ENCODE results near the gene LRRTM4. TPM values are rescaled to one million over a fixed set of nuclear protein-coding genes. Genes with fewer than 3 reads are reported as not detected.

The LRRTM4 gene
- total and polyA plus RNA-seq, 2 experiments from 2014 or later: 0.44 to 6.5 TPM

DNA sequence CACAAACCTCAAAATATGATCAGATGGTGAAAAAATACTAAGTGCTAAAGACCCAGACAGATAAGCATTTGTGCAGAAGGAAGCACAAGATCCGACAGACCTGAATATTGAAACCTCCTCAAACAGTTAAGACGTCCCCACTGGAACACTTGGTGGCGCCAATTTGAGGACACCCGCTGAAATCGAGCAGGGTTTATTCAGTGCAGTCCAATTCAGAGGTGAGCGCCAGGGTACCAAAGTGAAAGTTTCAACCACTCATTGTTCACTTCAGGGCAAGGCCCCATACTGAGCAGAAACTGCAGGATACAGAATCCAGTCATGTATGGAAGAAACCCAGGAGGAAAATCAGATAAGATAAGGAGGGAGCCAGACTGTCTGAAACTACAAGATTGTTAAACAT is 417.6 kb downstream of the LRRTM4 start:
- Histone ChIP-seq H3K4me2 (no peak overlapping the region), H3K36me3 (replicated peaks; ENCODE audit: insufficient read depth, low read depth) (no peaks in the 10 kb centered on the region), H3K27me3 (no peaks in the 10 kb centered on the region), H2AFZ (no peak overlapping the region), H3K27ac (no peak overlapping the region), H4K20me1 (ENCODE audit: insufficient read depth, poor library complexity, severe bottlenecking) (no peaks in the 10 kb centered on the region), H3K9me2 (replicated peaks; ENCODE audit: insufficient read depth) (no peaks in the 10 kb centered on the region), H3K4me1 (ENCODE audit: insufficient read depth) (no peaks in the 10 kb centered on the region), H3K4me3 (no peak overlapping the region), H3K9me3 (ENCODE audit: low read depth) (no peaks in the 10 kb centered on the region), H3K79me2 (no peaks in the 10 kb centered on the region)
- no peak for DNase-seq (ENCODE audit: low spot score)
- no peak for TF ChIP-seq CTCF (IDR thresholded peaks at IDR 0.05; ENCODE audit: poor library complexity)
- TF ChIP-seq EZH2 (IDR thresholded peaks at IDR 0.05; ENCODE audit: borderline replicate concordance): no peak
- TF ChIP-seq EZH2phosphoT487 (IDR thresholded peaks at IDR 0.05; ENCODE audit: low read depth, severe bottlenecking, unreplicated experiment): no peak
- WGBS (ENCODE audit: low lambda C conversion rate, missing lambda C conversion rate): 67% methylated on average over 6 of the region's 6 CpGs

DNA sequence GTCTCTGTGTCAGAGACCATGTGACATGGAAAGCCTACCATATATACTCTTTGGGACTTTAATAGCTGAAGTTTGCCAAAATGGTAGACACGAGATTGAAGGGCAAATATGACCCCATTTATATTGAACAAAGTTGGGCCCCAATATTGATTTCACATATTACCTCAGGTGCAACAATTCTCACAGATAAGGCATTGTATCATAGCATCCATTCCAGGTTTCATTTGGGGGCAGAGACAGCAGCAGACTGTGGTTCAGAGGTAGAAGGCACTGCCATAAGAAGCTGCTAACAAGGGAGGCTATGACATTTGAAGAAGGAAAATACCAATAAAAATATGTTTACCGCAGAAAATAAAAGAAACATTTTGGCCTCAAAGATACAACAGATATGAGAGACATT is 419.2 kb downstream of the LRRTM4 start:
- Histone ChIP-seq H3K79me2 (no peaks in the 10 kb centered on the region), H4K20me1 (ENCODE audit: insufficient read depth, poor library complexity, severe bottlenecking) (no peaks in the 10 kb centered on the region), H3K9me2 (replicated peaks; ENCODE audit: insufficient read depth) (no peaks in the 10 kb centered on the region), H3K4me1 (ENCODE audit: insufficient read depth) (no peaks in the 10 kb centered on the region), H3K4me3 (no peak overlapping the region), H3K27me3 (no peaks in the 10 kb centered on the region), H2AFZ (no peak overlapping the region), H3K36me3 (replicated peaks; ENCODE audit: insufficient read depth, low read depth) (no peaks in the 10 kb centered on the region), H3K27ac (no peak overlapping the region), H3K9me3 (ENCODE audit: low read depth) (no peaks in the 10 kb centered on the region), H3K4me2 (no peak overlapping the region)
- 79% methylated on average over 2 of the region's 2 CpGs for WGBS (ENCODE audit: low lambda C conversion rate, missing lambda C conversion rate)
- no peak for DNase-seq (ENCODE audit: low spot score)
- TF ChIP-seq EZH2phosphoT487 (IDR thresholded peaks at IDR 0.05; ENCODE audit: low read depth, severe bottlenecking, unreplicated experiment) (no peak), CTCF (IDR thresholded peaks at IDR 0.05; ENCODE audit: poor library complexity) (no peak), EZH2 (IDR thresholded peaks at IDR 0.05; ENCODE audit: borderline replicate concordance) (no peak)

- no peaks in the 10 kb centered on the region for H4K20me1 ChIP-seq (ENCODE audit: insufficient read depth, poor library complexity, severe bottlenecking)
- H3K9me3 ChIP-seq (ENCODE audit: low read depth): no peaks in the 10 kb centered on the region
- H3K36me3 ChIP-seq (replicated peaks; ENCODE audit: insufficient read depth, low read depth): no peaks in the 10 kb centered on the region
- no peaks in the 10 kb centered on the region for H3K9me2 ChIP-seq (replicated peaks; ENCODE audit: insufficient read depth)
- H3K27ac ChIP-seq: no peak overlapping the region
- no peaks in the 10 kb centered on the region for H3K4me1 ChIP-seq (ENCODE audit: insufficient read depth)
- no peaks in the 10 kb centered on the region for H3K79me2 ChIP-seq
- DNase-seq (ENCODE audit: low spot score): no peak
- WGBS (ENCODE audit: low lambda C conversion rate, missing lambda C conversion rate): 81% methylated on average over 8 of the region's 8 CpGs
- no peaks in the 10 kb centered on the region for H3K27me3 ChIP-seq
- no peak overlapping the region for H3K4me2 ChIP-seq
- H3K4me3 ChIP-seq: no peak overlapping the region
- TF ChIP-seq CTCF (IDR thresholded peaks at IDR 0.05; ENCODE audit: poor library complexity) (no peak), EZH2 (IDR thresholded peaks at IDR 0.05; ENCODE audit: borderline replicate concordance) (no peak), EZH2phosphoT487 (IDR thresholded peaks at IDR 0.05; ENCODE audit: low read depth, severe bottlenecking, unreplicated experiment) (no peak)
- H2AFZ ChIP-seq: no peak overlapping the region
Observed at GRCh38 chr2:77101796-77102452, 420.3 kb downstream of the LRRTM4 start.

Data from hepatocyte (in vitro differentiated cells).